KOPT-K1 (cell line): Measurements from ENCODE around the gene NAT14.

ENCODE experiments used
- H3K27ac ChIP-seq: fragments of 200-600 bp; sonication (generic); 2 replicates; pipeline ENCODE4 v1.5.1; 2016; ENCODE audit warnings: antibody characterized with exemption, mild to moderate bottlenecking, low read depth, low read length; ENCODE audit not compliant: poor library complexity, severe bottlenecking
- H3K36me3 ChIP-seq: fragments of 200-600 bp; sonication (generic); 2 replicates; pipeline ENCODE4 v1.5.1; 2017; ENCODE audit warnings: antibody characterized with exemption, mild to moderate bottlenecking, low read length, moderate library complexity; ENCODE audit not compliant: insufficient read depth
- H3K9me3 ChIP-seq: fragments of 200-600 bp; sonication (generic); 2 replicates; pipeline ENCODE4 v1.5.1; 2017; ENCODE audit warnings: antibody characterized with exemption, low read length, mild to moderate bottlenecking; ENCODE audit not compliant: insufficient read depth, poor library complexity, severe bottlenecking

Gene NAT14

GRCh38 chr19:55484593-55485438 lies at the start of gene NAT14:
NAT14 (plus strand) TSS chr19:55485188; CDS start chr19:55485709, 521 bp downstream.
- peaks cover 8% of the 10 kb centered on the region; the same call in 1 of the 2 replicates for H3K36me3 ChIP-seq
- no peaks in the 10 kb centered on the region for H3K9me3 ChIP-seq
- peak within 1 kb of the TSS; percentile 71 for H3K27ac ChIP-seq

GRCh38 chr19:55436847-55437246 lies 48.1 kb upstream of the NAT14 start:
- Histone ChIP-seq H3K36me3 (no peaks in the 10 kb centered on the region), H3K9me3 (no peaks in the 10 kb centered on the region), H3K27ac (no peak overlapping the region)

GRCh38 chr19:55437410-55437809 lies 47.6 kb upstream of the NAT14 start:
- H3K9me3 ChIP-seq: no peaks in the 10 kb centered on the region

GRCh38 chr19:55439052-55439451 lies 45.9 kb upstream of the NAT14 start:
- no peak overlapping the region for H3K27ac ChIP-seq
- no peaks in the 10 kb centered on the region for H3K9me3 ChIP-seq
- no peaks in the 10 kb centered on the region for H3K36me3 ChIP-seq

More at GRCh38 chr19:55437410-55437809, 47.6 kb upstream of the NAT14 start:
- Histone ChIP-seq H3K36me3 (no peaks in the 10 kb centered on the region), H3K27ac (no peak overlapping the region)

GRCh38 chr19:55440411-55441105 lies 44.4 kb upstream of the NAT14 start:
- no peaks in the 10 kb centered on the region for H3K36me3 ChIP-seq
- no peak overlapping the region for H3K27ac ChIP-seq
- no peaks in the 10 kb centered on the region for H3K9me3 ChIP-seq

GRCh38 chr19:55441319-55441691 lies 43.7 kb upstream of the NAT14 start:
- Histone ChIP-seq H3K36me3 (no peaks in the 10 kb centered on the region), H3K27ac (no peak overlapping the region), H3K9me3 (no peaks in the 10 kb centered on the region)

- Histone ChIP-seq H3K36me3 (no peaks in the 10 kb centered on the region), H3K27ac (no peak overlapping the region), H3K9me3 (no peaks in the 10 kb centered on the region)
Measured at GRCh38 chr19:55441692-55442321, 43.2 kb upstream of the NAT14 start.

GRCh38 chr19:55442372-55442961 lies 42.5 kb upstream of the NAT14 start:
- H3K27ac ChIP-seq: no peak overlapping the region
- H3K9me3 ChIP-seq: no peaks in the 10 kb centered on the region
- no peaks in the 10 kb centered on the region for H3K36me3 ChIP-seq

- Histone ChIP-seq H3K36me3 (no peaks in the 10 kb centered on the region), H3K9me3 (no peaks in the 10 kb centered on the region), H3K27ac (no peak within 1 kb of the TSS)
Measured at GRCh38 chr19:55443045-55443823, 41.8 kb upstream of the NAT14 start, which contains the start of gene SHISA7. SHISA7 (minus strand) TSS chr19:55443300; CDS start chr19:55442863, 437 bp downstream.

- Histone ChIP-seq H3K36me3 (no peaks in the 10 kb centered on the region), H3K9me3 (no peaks in the 10 kb centered on the region), H3K27ac (no peak overlapping the region)
Measured at GRCh38 chr19:55443824-55444480, 41.0 kb upstream of the NAT14 start.

GRCh38 chr19:55444646-55445045 lies 40.3 kb upstream of the NAT14 start:
- no peak overlapping the region for H3K27ac ChIP-seq
- H3K9me3 ChIP-seq: no peaks in the 10 kb centered on the region
- H3K36me3 ChIP-seq: no peaks in the 10 kb centered on the region

GRCh38 chr19:55446060-55446459 lies 38.9 kb upstream of the NAT14 start:
- Histone ChIP-seq H3K36me3 (no peaks in the 10 kb centered on the region), H3K27ac (no peak overlapping the region), H3K9me3 (no peaks in the 10 kb centered on the region)

GRCh38 chr19:55447421-55448174 lies 37.4 kb upstream of the NAT14 start:
- no peaks in the 10 kb centered on the region for H3K9me3 ChIP-seq
- H3K36me3 ChIP-seq: no peaks in the 10 kb centered on the region
- no peak overlapping the region for H3K27ac ChIP-seq
